Stimulated activated CD4-positive, alpha-beta T cell treated with anti-CD3 and anti-CD28 coated beads, Interleukin-12 subunit alpha, Interleukin-12 subunit beta, amount 100 ng/mL, for 4 hours (primary cell): ENCODE measurements around the gene KIF13A.
"Not testable (repeated sequence)": the region's sequence is repeated elsewhere in the genome, so short reads cannot be mapped to it uniquely, and the experiment has no call there.

Experiments used
- DNase-seq: peaks from one replicate; pipeline ENCODE4 v3.0.0-alpha.2; 2020

KIF13A gene

DNA sequence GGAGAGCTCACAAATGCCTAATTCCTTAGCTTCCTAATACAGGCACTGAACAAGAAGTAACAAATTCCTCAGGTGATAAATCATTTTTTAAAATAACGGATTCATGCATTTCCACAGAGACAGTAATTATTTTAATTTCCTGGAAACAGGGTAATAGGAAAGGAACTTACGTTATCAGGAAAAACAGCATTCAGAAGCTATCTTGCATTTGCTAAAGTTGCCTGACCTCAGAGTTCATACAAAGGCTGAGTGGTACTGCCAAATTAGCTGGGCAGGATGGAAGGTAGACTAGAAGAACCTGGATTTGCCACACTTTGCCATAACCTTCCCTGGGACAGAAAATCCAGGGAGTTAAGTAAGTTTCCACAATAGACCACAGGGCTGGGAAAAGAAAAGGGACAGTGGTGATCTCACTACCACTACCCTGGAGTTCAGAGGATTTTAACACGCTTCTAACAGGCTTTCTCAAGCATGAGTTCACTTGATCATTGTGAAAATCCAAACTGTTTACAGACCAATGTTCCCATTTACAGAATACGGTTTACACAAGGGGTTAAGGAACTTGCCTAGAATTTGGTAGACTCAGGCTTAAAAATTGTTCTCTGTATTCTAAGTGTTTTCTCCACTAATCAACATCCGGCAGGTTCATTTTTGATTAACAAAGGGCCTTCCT lies 57.0 kb downstream of the KIF13A start:
- DNase-seq, result no peak

DNA sequence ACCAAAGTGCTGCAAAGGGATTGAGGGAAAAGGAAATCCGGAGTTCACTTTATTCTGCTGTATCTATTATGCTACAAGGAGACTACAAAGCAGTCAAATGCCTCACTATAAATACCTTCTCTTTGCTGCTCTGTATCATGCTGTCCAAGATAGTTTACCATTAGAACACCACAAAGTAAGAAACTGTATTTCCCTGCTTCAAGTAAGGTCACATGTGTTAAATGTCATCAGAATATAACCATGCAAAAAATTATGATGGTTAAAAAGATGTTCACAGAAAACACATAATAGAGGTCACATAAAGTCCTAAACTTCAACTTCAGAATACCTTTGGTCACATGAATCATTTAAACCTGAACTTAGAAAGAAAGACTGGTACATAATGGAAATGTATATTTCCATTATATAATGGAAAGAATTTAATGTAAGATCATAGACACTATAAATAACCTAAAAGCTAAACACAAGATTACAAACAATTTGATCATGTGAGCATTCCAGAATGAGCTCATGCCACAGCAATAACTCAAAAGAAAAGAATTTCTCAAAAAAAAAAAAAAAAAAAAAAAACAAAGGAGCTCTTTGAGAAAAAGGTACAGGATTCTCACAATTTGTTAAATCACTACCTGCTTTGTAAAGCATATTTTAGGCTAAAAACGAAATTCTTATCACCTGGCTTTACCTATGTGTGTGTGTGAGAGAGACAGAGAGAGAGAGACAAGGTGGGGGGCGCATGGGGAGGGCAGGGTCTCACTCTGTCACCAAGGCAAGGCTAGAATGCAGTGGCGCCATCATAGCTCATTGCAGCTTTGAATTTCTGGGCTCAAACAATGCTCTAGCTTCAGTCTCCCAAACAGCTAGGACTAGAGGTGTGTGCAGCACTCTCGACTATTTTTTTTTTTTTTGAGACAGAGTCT lies 58.7 kb downstream of the KIF13A start:
- DNase-seq, result no peak

DNA sequence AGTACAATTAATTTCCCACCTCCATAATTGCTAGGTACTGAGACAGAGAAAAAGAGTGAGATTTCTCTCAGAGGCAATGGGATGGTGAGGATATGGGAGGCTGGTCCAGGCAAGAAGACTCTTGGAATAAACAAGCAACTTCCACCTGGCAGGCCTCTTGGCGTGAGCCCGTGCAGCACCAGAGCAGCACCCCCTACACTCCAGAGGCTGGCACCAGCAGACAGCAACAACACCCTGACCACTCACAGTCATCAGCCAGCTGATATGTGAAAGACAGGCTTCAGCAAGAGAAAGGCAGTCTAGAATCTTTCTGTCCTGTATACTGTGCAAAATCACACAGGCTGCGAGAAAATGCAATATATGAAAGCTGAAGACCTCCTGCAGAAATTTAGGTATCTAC lies 59.7 kb downstream of the KIF13A start:
- DNase-seq, result no peak

DNA sequence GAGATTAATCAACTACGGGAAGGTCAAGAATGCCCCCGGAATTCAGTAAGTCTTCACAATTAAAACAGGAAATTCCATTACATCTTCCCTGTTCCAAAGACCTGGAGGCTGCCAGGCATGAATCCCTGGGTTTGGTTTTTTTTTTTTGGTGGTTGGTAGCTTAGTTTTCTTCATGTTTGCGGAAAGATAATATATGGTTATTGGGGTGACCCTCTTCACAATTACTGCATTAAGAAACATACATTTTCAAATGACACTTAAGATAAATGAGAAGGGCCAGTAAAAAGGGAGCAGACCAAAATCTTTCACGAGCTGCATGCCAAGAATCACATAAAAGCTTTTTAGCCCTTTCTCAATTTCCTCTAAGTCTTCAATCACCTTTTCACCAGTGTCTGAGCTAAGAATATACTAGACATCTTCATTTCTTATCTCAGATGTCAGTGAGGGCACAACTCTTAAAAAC lies 64.0 kb downstream of the KIF13A start:
- DNase-seq, result no peak

DNA sequence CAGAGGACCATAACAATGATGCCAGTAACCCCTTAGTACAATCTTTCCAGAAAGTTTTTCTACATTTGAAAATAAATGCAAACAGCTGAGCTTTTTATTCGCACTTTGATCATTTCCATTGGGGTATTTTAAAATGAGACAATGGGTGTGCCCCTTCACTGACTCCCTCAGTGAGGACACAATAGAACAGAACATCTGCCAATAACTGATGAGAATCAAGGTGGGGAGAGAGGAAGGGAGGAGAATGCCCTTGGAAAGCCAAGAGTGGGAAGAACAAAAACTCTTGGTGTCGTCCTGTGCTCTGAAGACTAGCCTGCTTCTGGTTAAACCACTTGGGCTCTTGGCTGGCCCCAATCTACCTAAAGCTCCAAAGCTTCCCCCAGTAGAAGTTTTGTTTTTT lies 66.0 kb downstream of the KIF13A start:
- DNase-seq, result no peak

DNA sequence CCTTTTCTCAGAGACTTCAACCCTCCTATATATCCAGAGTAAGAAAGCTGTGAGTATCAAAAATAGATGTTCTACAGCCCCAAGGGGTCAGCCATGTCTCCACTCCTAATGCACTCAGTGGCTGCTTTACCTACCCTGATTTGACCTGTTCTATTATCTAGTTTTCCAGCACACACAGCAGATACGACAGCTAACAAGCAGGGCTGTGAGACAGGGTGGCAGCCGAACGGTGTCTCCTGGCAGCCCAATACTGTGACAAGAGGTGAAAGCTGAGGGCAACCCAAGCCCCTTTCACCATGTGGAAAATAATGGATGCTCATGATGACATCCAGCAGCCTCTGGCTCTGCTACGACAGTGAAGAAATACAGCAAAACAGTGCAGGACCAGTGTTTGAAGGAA lies 67.9 kb downstream of the KIF13A start:
- no peak for DNase-seq

DNA sequence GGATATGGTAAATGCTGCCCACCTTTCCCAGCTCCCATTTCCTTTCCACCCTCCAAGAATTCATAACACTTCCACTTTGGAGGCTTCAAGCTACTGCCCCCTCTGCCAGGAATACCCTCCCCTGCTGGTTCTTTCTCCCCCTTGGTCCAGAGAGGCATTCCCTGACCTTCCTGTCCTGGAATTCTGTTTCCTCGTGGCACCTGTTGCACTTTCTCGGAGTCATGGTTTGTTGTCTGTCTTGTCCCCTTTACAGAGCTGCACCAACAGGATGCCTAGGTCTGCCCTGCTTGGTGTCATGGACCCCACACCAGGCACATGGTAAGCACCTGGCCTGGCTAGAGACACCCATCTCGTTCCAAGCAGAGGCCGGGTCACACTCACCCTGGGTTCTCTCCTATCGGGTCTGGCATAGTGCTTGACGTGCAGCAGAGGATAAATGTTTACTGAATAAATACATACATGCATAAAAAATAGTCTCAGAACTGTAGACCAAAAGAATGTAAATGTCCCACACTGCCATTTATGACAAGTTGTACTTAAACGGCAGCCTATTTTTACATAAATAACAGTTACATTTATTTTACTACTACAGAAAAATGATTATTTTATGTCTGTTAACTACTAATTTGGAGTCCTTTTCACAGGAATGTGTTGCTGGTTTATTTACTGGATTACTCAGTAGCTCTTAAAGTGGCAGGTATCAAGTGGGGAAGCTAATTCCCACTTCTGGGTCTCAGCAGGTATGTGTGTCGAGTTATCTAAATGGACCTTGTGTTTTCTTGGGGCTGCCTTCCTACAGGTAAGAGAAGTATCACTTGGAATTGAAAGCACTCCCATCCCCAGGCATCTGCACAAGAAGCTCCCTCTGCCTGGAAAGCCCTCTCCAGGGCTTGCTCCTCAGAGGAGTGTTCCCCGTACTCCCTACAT lies 69.3 kb downstream of the KIF13A start:
- no peak for DNase-seq

DNA sequence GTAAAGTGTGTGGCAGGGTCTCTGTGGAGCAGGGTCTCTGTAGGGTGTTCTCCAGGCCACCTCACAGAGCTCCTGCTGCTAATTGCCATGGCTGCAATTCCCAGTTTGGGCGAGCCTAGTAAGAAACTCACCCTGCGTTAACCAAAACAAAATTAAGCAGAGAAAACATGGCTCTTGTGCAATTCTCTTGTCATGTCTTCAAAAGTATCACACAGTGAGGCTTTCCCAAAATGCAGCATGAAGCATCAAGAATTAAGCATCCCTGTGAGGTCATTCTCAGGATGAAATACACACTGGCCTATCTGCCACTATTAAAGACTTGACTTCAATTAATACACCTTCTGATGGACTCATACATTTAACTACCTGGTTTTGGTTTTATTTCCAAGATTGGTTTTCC lies 72.8 kb downstream of the KIF13A start:
- no peak for DNase-seq

DNA sequence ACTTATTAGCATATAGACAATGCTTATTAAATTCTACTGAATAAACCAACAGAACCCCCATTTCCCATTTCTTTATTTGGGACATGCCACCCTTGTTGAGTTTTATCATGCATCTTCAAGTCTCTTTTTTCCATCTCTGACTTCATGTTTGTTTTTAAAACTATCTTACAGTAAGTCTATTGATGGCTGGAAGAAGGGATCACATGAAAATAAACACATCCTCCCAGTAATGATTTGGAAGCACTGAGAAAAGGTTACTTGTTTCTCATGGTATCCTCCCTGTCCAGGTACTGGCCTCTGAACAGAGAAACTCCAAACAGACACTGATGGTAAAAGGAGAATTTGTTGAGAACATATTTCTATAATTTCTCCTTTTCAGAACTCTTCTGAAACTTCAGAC lies 74.9 kb downstream of the KIF13A start:
- DNase-seq, result no peak

DNA sequence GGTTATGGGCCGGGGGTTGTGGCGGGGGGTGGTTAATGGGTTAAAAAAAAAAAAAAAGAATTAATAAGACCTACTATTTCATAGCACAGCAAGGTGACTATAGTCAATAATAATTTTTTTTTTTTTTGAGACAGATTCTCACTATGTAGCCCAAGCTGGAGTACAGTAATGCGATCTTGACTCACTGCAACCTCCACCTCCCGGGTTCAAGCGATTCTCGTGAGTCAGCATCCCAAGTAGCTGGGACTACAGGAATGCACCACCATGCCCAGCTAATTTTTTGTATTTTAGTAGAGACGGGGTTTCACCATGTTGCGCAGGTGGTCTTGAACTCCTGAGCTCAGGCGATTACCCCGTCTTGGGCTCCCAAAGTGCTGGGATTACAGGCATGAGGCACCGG lies 75.8 kb downstream of the KIF13A start:
- DNase-seq, result not testable (repeated sequence)

DNA sequence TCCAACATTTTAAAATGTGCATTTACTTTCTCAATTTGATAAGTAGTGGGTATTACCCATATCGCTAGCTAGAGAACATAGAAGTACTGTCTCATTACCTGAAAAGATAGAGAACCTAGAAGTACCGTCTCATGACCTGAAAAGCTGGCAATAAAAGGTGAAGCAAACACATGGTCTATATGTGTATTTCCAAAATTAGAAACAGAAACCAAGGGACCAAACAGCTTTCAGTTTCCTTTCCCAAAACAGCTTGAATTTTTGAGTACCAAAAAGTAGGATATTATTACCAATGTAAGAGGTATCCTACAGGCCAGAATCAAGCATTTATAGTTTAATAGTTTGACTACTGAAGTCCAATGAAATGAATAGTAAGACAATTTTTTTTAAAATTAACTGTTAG lies 77.2 kb downstream of the KIF13A start:
- DNase-seq, result no peak

DNA sequence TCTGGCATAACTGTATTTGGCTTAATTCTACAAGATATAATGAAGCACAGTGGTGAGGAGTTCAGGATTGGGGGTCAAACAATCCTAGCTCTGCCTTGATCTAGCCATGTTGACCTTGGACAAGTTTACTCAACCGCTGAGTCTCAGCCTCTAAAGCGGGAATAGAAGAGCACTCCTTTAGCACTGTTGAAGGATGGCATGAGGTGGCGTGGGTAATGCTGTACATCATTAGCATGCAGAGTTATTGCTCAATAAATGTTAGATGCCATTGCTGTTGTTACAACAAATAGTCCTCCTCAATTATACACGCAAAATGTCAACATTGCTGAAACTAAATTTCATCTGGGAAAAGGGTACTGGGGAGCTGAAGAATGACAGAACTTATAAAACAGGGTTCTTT lies 78.6 kb downstream of the KIF13A start:
- DNase-seq, result no peak

DNA sequence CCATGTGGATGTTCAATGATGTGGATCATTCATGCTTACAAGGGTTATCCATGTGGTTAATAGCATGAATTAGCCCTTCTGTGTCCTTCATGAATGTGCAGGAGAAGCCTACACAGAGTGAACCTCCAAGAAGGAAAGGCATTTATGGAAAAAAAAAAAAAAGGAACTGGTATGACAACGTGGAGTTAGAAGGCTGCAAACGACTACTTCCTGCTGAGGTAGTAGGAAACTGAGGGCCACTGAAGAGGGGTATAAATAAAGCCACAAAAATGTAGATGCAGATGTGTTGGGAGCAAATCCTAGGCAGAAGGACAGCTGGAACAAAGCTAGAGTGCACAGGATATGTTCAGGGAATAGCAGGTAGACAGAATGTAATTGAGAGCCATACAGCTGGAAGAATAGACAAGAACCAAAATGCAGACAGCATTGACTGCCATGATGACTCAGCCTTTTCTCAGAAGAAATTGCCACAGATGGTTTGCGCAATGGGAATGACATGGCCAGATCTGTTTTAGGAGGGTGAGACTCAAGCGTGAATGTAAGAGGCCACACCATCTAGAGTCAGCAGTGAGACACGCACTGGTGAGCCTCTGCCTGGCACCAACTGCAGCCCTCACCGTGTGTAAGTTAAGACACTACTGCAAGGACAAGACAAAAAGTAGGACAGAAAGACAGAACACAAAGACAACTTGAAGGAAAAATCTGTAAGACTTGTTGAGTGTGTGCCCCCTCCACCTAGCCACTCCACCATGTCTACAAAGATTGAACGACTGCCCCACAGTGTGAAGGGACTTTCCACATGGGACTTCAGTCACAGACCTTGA lies 79.8 kb downstream of the KIF13A start:
- no peak for DNase-seq

DNA sequence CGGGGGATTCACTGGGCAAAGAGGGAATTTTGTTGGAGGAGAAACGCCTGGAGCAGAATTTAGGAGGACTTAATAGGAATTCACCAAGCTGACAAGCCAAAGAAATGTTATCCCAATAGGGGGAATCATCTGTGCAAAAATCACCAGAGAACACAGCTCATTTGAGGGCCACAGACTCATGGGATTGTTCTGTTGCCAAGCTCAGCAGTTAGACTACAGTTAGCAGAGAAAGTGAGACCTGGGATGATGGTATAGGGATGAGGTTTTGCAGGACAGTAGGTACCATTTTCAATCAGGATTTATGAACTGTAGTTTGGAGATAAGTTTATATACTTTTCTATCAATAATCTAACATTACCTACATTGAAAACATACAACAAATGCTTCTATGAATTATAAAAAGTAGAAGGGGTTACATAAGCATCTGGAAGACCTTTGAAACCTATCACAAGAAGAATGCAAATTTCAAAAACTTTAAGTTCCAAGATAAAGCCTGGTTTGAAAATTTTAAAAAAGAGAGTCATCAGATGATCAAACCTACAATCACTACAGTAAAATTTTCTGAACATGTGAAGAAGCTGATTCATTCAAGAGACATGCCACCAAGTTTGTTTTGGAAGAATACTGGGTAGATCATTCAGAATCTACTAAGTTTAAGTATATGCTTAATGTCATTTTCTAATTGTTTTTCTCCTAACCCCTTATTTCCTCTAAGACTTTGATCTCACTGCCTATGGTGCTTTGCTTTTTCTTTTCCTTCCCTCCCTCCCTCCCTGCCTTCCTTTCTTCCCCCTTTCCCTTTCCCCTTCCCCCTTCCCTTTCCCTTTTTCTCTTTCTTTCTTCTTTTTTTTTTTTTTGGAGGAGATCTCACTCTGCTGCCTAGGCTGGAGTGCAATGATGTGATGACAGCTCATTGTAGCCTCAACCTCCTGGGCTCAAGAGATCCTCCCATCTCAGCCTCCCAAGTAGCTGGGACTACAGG lies 81.5 kb downstream of the KIF13A start:
- DNase-seq, result no peak

DNA sequence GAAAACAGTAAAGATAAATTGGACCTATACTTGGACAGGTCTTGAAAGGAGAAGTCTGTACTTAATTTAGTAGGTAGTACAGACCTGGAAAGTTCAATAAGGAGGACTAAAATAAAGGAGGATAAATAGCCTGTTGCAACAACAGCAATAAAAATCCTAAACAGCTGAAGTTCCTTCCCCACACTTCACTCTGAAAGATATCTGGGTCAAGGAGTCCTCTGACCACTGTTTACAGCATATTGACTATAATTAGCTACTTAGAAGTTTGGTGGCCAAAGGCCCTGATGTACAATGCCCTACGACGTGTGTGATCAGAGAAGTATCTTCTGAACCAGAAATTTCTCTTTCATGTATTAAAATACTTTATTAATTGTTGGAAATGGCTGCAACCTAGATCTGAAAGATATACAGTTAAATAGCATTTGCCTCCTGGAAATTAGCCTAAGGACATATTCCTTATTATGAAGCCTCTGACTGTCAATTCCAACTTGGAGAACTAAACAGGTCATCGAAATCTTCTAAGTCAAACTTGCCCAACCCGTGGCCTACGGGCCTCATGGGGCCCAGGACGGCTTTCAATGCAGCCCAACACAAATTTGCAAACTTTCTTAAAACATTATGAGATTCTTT lies 82.8 kb downstream of the KIF13A start:
- no peak for DNase-seq

DNA sequence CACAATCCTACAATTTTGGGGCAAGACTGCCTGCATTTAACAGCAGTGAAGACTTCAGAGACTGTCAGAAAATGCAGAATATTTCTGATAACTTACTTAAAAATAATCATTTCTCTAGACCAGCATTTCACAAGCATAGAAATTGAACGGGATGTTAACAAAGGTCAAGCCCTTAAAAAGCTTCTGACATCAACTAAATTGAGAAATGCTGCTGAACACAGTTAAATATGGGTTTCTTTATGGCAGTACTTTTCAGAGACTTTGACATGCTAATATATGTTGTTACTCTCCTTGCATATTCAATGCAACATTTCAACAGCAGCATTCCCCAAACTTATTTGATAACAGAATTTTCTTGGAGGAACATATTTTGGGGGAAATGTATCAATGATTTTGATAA lies 84.5 kb downstream of the KIF13A start:
- no peak for DNase-seq

DNA sequence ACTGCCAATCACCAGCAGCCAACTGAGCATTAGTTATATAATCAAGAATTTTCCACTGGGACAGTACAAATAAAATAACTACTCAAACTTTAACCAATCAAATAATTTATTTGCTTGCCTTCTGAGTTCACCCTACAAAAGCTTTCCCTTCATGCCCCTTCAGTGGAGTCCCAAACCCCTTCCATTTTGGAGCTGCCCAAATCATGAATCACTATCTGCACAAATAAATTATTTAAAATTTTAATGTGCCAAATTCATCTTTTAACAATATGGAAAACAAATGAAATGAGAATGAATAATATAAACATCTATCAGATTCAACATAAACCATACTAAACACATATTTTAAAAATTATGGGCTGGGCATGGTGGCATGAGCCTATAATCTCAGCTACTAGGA lies 85.9 kb downstream of the KIF13A start:
- DNase-seq, result no peak

DNA sequence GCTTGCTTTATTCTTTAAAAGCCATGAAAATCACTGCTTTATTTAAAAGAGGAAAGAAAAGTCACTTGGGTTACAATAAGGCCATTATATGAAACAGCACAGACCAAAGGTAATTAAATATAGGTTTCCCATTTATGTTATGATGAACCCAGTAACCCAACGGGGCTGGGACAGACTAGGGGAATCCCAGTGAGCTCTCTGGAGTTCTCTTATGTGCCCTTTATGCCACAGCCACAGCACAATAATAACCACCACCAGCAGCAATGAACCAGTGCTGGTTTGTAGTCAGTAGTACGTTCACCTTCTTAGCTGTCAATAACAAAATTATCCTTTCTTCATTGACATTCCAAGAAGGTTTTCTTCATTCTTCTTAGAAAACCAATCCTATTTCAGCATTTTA lies 87.4 kb downstream of the KIF13A start:
- no peak for DNase-seq

DNA sequence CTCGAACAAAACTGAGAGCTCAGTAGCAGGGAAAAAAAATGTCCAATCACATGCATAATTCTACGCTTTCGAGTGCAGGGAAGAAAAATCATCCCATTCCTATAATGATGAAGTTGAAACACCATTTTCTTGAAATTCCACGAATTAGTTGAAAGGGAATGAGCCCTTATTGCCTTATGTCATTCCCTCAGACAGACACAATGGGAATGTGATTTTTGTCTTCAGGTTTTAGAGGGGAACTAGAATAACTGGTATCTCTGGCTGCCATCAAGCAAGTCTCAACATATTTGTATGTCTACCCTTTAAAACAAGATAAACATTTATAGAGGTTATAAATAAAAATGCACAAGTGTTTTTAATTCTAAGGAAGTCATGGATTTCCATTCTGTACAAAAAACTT lies 87.9 kb downstream of the KIF13A start:
- no peak for DNase-seq

DNA sequence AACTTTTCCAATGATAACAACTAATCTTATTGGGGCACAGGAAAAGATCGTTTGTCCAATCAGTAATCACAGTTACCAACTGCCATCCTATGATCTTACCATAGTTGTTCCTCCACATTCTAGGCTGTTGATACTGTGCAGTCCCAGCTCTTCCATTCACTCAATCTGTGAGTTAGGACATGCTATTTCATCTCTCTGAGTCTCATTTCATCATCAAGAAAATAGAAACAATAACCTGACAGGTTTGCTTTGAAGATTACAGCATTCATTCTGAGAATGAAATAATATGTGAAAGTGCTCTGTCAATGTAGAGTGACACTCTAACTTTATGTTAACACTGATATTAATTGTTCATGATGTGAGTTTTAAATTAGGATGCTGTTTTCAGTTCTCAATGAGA lies 89.8 kb downstream of the KIF13A start:
- no peak for DNase-seq

DNA sequence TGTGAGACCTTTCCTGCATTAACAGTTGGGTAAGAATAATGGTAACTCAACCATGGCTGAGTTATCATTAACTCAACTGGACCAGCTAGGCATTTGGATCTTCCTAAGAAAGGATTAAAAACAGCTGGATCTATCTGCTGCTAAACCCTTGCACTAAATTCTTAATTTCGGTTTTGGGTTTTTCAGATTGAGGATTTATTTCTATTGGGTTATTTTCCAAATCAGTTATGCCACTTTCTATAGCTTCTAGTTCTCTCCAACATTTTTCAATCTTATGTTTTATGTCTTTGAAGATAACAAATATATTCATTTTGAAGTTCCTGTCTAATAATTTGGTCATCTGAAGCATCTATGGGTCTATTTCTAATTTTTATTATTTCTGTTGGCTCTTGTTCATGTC lies 92.5 kb downstream of the KIF13A start:
- no peak for DNase-seq
